Stimulated activated CD8-positive, alpha-beta memory T cell treated with anti-CD3 and anti-CD28 coated beads, Interleukin-4, amount 100 ng/mL, for 1 hour (primary cell): Measurements from ENCODE around the gene PLEKHA5.
"Not testable (repeated sequence)": the region's sequence is repeated elsewhere in the genome, so short reads cannot be mapped to it uniquely, and the experiment has no call there.

ENCODE experiments used
- DNase-seq, 2 donors: peaks; one replicate each; pipeline ENCODE4 v3.0.0-alpha.2; 2020; ENCODE audit warnings: low read depth in 2 of 2, low spot score in 1 of 2

Gene PLEKHA5

GRCh38 chr12:19402211-19402610 lies 272.7 kb downstream of the PLEKHA5 start:
- no peak for DNase-seq

- DNase-seq: no peak
Measured at GRCh38 chr12:19402743-19403431, 273.4 kb downstream of the PLEKHA5 start.

- DNase-seq: no peak
Measured at GRCh38 chr12:19404242-19404880, 274.8 kb downstream of the PLEKHA5 start.

GRCh38 chr12:19409376-19409775 lies 279.8 kb downstream of the PLEKHA5 start:
- DNase-seq: no peak

- no peak for DNase-seq
Measured at GRCh38 chr12:19410211-19410610, 280.7 kb downstream of the PLEKHA5 start.

GRCh38 chr12:19410629-19411185 lies 281.2 kb downstream of the PLEKHA5 start:
- DNase-seq: no peak

GRCh38 chr12:19411234-19412204 lies 282.0 kb downstream of the PLEKHA5 start:
- DNase-seq: no peak

- no peak for DNase-seq
Measured at GRCh38 chr12:19412844-19413243, 283.3 kb downstream of the PLEKHA5 start.

GRCh38 chr12:19413582-19413981 lies 284.0 kb downstream of the PLEKHA5 start:
- not testable (repeated sequence) for DNase-seq

- DNase-seq: no peak
Measured at GRCh38 chr12:19415563-19415962, 286.0 kb downstream of the PLEKHA5 start.

- DNase-seq: no peak
Measured at GRCh38 chr12:19419086-19419485, 289.6 kb downstream of the PLEKHA5 start.

- DNase-seq: no peak
Measured at GRCh38 chr12:19421503-19422282, 292.2 kb downstream of the PLEKHA5 start.

GRCh38 chr12:19423166-19423930 lies 293.8 kb downstream of the PLEKHA5 start:
- no peak for DNase-seq
